Astrocyte (in vitro differentiated cells and primary cell): Measurements from ENCODE around the gene KIAA0513. TPM values are rescaled to one million over a fixed set of nuclear protein-coding genes. Genes with fewer than 3 reads are reported as not detected.

Experiments used
- DNase-seq: peaks from one replicate; pipeline ENCODE4 v3.0.0-alpha.2; 2010; ENCODE audit warnings: low read depth
- FAIRE-seq: peaks from 2 replicates; lab custom pipeline; 2011; peaks lifted over from hg19 to GRCh38; lab: Jason Lieb, UNC
- H2AFZ ChIP-seq: 2 replicates; pipeline ENCODE4 v1.6.0; 2012; ENCODE audit warnings: low read depth, low read length, inconsistent platforms
- H3K27ac ChIP-seq: 2 replicates; pipeline ENCODE4 v1.5.1; 2011; ENCODE audit warnings: low read depth, low read length, inconsistent platforms
- H3K27me3 ChIP-seq: 2 replicates; pipeline ENCODE4 v1.6.0; 2011; ENCODE audit warnings: low read length, inconsistent platforms; ENCODE audit not compliant: insufficient read depth
- H3K36me3 ChIP-seq: 2 replicates; pipeline ENCODE4 v1.5.1; 2011; ENCODE audit warnings: low read length, inconsistent platforms; ENCODE audit not compliant: insufficient read depth
- H3K4me1 ChIP-seq: 2 replicates; pipeline ENCODE4 v1.5.1; 2011; ENCODE audit warnings: low read length, inconsistent platforms; ENCODE audit not compliant: insufficient read depth
- H3K4me2 ChIP-seq: 2 replicates; pipeline ENCODE4 v1.6.0; 2012; ENCODE audit warnings: low read length, inconsistent platforms
- H3K4me3 ChIP-seq: 2 replicates; pipeline ENCODE4 v1.5.1; 2011; ENCODE audit warnings: low read depth, mild to moderate bottlenecking, low read length, inconsistent platforms; ENCODE audit not compliant: insufficient read depth
- H3K79me2 ChIP-seq: 2 replicates; pipeline ENCODE4 v1.6.0; 2012; ENCODE audit warnings: mild to moderate bottlenecking, low read length, inconsistent platforms; ENCODE audit not compliant: insufficient read depth
- H3K9ac ChIP-seq: 2 replicates; pipeline ENCODE4 v1.6.0; 2012; ENCODE audit warnings: mild to moderate bottlenecking, low read length, inconsistent platforms
- H3K9me3 ChIP-seq: 2 replicates; pipeline ENCODE4 v1.5.1; 2012; ENCODE audit warnings: low read depth, mild to moderate bottlenecking, low read length, inconsistent platforms; ENCODE audit not compliant: insufficient read depth
- H4K20me1 ChIP-seq: 2 replicates; pipeline ENCODE4 v1.6.0; 2012; ENCODE audit warnings: low read length, inconsistent platforms; ENCODE audit not compliant: insufficient read depth
- H3K27ac Mint-ChIP-seq: one replicate; pipeline ENCODE4 v1.8.0; 2021; ENCODE audit warnings: mild to moderate bottlenecking, mixed read lengths; ENCODE audit not compliant: unreplicated experiment
- H3K27me3 Mint-ChIP-seq: one replicate; pipeline ENCODE4 v1.8.0; 2021; ENCODE audit warnings: low read depth, mixed read lengths; ENCODE audit not compliant: unreplicated experiment
- H3K36me3 Mint-ChIP-seq: one replicate; pipeline ENCODE4 v1.8.0; 2021; ENCODE audit warnings: low read depth, mixed read lengths; ENCODE audit not compliant: unreplicated experiment
- H3K4me1 Mint-ChIP-seq: one replicate; pipeline ENCODE4 v1.8.0; 2021; ENCODE audit warnings: low read depth, mixed read lengths; ENCODE audit not compliant: unreplicated experiment
- H3K4me3 Mint-ChIP-seq: one replicate; pipeline ENCODE4 v1.8.0; 2021; ENCODE audit warnings: mild to moderate bottlenecking, moderate library complexity, mixed read lengths; ENCODE audit not compliant: unreplicated experiment
- H3K9me3 Mint-ChIP-seq: one replicate; pipeline ENCODE4 v1.8.0; 2021; ENCODE audit warnings: mild to moderate bottlenecking, mixed read lengths; ENCODE audit not compliant: unreplicated experiment
- EZH2 ChIP-seq: IDR thresholded peaks from 2 replicates; pipeline ENCODE4 v1.6.1; 2012; ENCODE audit warnings: mild to moderate bottlenecking, low read length, inconsistent platforms; ENCODE audit not compliant: insufficient read depth
- total RNA-seq: library from RNA; stranded (reverse); gene quantifications from 2 replicates; pipeline ENCODE4 v1.2.1, GENCODE V29; 2021
- TF ChIP-seq, protein P1 (sequence below): IDR thresholded peaks from 2 replicates; pipeline ENCODE4 v1.5.1; 2011; ENCODE audit warnings: low read depth, mild to moderate bottlenecking, inconsistent platforms, low read length, moderate library complexity; ENCODE audit not compliant: insufficient read depth

KIAA0513 gene
- total RNA-seq, 1 donor from 2014 or later, result 7.5 TPM

DNA sequence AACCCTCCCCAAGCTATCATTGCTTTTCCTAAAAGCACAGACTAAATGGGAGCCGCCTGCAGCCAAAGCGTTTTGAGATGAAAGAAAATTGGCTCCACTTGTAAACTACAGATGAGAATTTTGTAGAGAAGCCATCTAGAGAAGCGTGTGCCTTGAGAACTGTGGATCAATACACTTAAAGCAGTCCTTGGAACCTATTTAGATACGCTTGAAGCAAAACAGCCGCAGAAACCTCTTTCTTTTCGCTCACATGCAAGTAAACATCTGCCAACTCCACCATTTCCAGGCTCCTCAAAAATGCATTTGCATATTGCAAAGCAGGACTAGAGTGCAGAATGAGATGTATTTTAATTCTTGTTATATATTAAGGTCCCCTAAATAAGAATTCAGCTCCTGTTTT lies 13.1 kb downstream of the KIAA0513 start:
- Mint-ChIP-seq H3K36me3 (peaks cover 1% of the 10 kb centered on the region), H3K27me3 (peaks cover 7% of the 10 kb centered on the region), H3K4me3 (no peak overlapping the region), H3K27ac (no peak overlapping the region), H3K9me3 (no peaks in the 10 kb centered on the region), H3K4me1 (peaks cover 4% of the 10 kb centered on the region)
- Histone ChIP-seq H2AFZ (no peak overlapping the region), H3K27ac (no peak overlapping the region), H3K36me3 (no peaks in the 10 kb centered on the region), H4K20me1 (peaks cover 17% of the 10 kb centered on the region), H3K4me3 (no peak overlapping the region), H3K79me2 (no peaks in the 10 kb centered on the region), H3K27me3 (peaks cover 20% of the 10 kb centered on the region), H3K9ac (no peak overlapping the region), H3K9me3 (no peaks in the 10 kb centered on the region), H3K4me2 (no peak overlapping the region), H3K4me1 (peaks cover 10% of the 10 kb centered on the region)
- no peak for TF ChIP-seq EZH2
- TF ChIP-seq, protein P1, sequence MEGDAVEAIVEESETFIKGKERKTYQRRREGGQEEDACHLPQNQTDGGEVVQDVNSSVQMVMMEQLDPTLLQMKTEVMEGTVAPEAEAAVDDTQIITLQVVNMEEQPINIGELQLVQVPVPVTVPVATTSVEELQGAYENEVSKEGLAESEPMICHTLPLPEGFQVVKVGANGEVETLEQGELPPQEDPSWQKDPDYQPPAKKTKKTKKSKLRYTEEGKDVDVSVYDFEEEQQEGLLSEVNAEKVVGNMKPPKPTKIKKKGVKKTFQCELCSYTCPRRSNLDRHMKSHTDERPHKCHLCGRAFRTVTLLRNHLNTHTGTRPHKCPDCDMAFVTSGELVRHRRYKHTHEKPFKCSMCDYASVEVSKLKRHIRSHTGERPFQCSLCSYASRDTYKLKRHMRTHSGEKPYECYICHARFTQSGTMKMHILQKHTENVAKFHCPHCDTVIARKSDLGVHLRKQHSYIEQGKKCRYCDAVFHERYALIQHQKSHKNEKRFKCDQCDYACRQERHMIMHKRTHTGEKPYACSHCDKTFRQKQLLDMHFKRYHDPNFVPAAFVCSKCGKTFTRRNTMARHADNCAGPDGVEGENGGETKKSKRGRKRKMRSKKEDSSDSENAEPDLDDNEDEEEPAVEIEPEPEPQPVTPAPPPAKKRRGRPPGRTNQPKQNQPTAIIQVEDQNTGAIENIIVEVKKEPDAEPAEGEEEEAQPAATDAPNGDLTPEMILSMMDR, result no peak
- FAIRE-seq (no peak), DNase-seq (no peak)

DNA sequence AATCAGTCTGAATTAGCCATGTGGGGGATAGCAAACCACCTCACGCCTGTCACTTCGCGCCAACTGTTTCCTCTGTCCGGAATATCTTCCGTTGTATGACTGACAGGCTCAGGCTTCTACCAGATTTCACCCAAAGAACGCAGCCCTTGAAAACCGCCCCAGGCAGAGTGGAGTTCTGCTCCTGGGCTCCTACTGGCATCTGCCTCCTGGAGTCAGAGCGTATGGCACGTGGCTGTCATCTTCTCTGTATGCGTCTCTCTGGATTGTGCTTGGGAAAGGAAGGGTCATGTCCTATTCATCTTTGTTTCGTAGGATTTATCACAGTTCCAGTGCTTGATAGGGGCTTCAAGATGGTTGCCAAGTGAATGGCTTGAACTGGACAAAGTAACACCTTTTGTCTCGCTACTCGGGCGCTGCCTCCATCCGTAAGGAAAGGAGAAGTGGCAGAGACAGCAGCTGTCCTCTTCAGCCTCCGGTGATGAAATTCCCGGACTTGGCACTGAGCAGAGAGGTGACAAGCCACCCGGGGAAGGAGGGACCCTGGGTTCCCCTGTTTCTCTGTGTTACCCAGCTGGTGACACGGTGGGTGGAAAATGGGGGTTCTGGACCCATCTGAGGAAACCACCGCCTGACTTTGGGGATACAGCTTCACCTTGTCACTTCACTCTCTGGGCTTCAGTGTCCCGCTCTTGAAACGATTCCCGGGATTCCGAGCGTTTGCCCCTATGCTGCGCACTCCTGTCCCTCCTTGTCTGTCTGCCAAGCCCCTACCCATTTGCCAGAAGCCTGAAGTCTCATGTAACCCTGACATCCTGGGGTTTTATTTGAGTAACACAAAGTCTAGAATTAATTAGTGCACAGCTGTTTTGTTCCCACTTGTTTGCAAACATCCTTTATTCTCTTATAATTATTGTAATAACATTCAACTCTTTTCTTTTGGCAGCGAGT lies 13.9 kb downstream of the KIAA0513 start:
- no peak for FAIRE-seq
- peaks cover 4% of the 10 kb centered on the region for H3K4me1 Mint-ChIP-seq

More for the DNA sequence above, 13.9 kb downstream of the KIAA0513 start:
- Histone ChIP-seq H2AFZ (no peak overlapping the region), H3K27ac (no peak overlapping the region), H3K27me3 (peaks cover 21% of the 10 kb centered on the region), H3K9ac (no peak overlapping the region), H3K4me3 (no peak overlapping the region), H3K9me3 (no peaks in the 10 kb centered on the region), H4K20me1 (peaks cover 25% of the 10 kb centered on the region), H3K4me2 (no peak overlapping the region), H3K36me3 (no peaks in the 10 kb centered on the region), H3K4me1 (peaks cover 9% of the 10 kb centered on the region), H3K79me2 (no peaks in the 10 kb centered on the region)
- DNase-seq, result no peak
- H3K27ac Mint-ChIP-seq, result no peak overlapping the region
- peak; percentile 37 for TF ChIP-seq EZH2
- TF ChIP-seq, protein P1, result no peak
- peaks cover 13% of the 10 kb centered on the region for H3K27me3 Mint-ChIP-seq
- H3K36me3 Mint-ChIP-seq, result peaks cover 1% of the 10 kb centered on the region
- H3K4me3 Mint-ChIP-seq, result no peak overlapping the region
- H3K9me3 Mint-ChIP-seq, result no peaks in the 10 kb centered on the region
